ENCODE data around the gene PIP5K1B. TPM values are rescaled to one million over a fixed set of nuclear protein-coding genes. Genes with fewer than 3 reads are reported as not detected.

Gene PIP5K1B
- total and polyA plus RNA-seq, 2 of the 13 experiments (the other 11 are each of a cell fraction or from before 2014, with no cell fraction given): 15.8 to 17.5 TPM

- TF ChIP-seq TRIM22 (IDR thresholded peaks at IDR 0.05): no peak
- no peak; the same call in 1 of the 2 replicates for TF ChIP-seq KLF6 (CRISPR knock-in tag; IDR thresholded peaks at IDR 0.05)
- 0 out of 2 replicates have a peak, but pooled peaks have one; percentile 35 for TF ChIP-seq ZNF33B (CRISPR knock-in tag; IDR thresholded peaks at IDR 0.05)
- peak; percentile 96 for TF ChIP-seq ZMYM4 (CRISPR knock-in tag; IDR thresholded peaks at IDR 0.05)
- TF ChIP-seq ZNF264 (CRISPR knock-in tag; IDR thresholded peaks at IDR 0.05): no peak
- TF ChIP-seq PAF1 (CRISPR knock-in tag; IDR thresholded peaks at IDR 0.05): no peak
- TF ChIP-seq SNRNP70 (IDR thresholded peaks at IDR 0.05; ENCODE audit: low read depth, low read length): no peak
- no peak for TF ChIP-seq NCOA2 (CRISPR knock-in tag; IDR thresholded peaks at IDR 0.05)
- peak; percentile 11 for TF ChIP-seq MIXL1 (CRISPR knock-in tag; IDR thresholded peaks at IDR 0.05)
- no peak for TF ChIP-seq ZMYM2 (CRISPR knock-in tag; IDR thresholded peaks at IDR 0.05)
- no peak for TF ChIP-seq RELA (CRISPR knock-in tag; IDR thresholded peaks at IDR 0.05)
- no peak for TF ChIP-seq ZNF660 (CRISPR knock-in tag; IDR thresholded peaks at IDR 0.05; ENCODE audit: borderline replicate concordance, low read depth)
- no peak for TF ChIP-seq SP1 (IDR thresholded peaks at IDR 0.05)
- TF ChIP-seq SP1 (CRISPR knock-in tag; IDR thresholded peaks at IDR 0.05): peak; percentile 69
- TF ChIP-seq AHDC1 (CRISPR knock-in tag; IDR thresholded peaks at IDR 0.05; ENCODE audit: borderline replicate concordance): no peak
- TF ChIP-seq PHF21A (CRISPR knock-in tag; IDR thresholded peaks at IDR 0.05): peak; percentile 38
- no peak for TF ChIP-seq XBP1 (CRISPR knock-in tag; IDR thresholded peaks at IDR 0.05)
- peak; percentile 73; the same call in 1 of the 2 replicates for TF ChIP-seq NR0B2 (CRISPR knock-in tag; IDR thresholded peaks at IDR 0.05)
- TF ChIP-seq RBM39 (IDR thresholded peaks at IDR 0.05; ENCODE audit: low read depth, low read length, poor library complexity, severe bottlenecking): peak; percentile 51
- TF ChIP-seq SMYD3 (CRISPR knock-in tag; IDR thresholded peaks at IDR 0.05): peak; percentile 66; the same call in 1 of the 2 replicates
- no peak for TF ChIP-seq ZNF562 (CRISPR knock-in tag; IDR thresholded peaks at IDR 0.05; ENCODE audit: borderline replicate concordance)
- TF ChIP-seq ZNF503 (CRISPR knock-in tag; IDR thresholded peaks at IDR 0.05): 0 out of 2 replicates have a peak, but pooled peaks have one; percentile 37
These were observed 74.7 kb downstream of the PIP5K1B start (continued) for GRCh38 chr9:68779558-68780379.
